A204.1 (cell line): Measurements from ENCODE around the gene FGF3.

Experiments used
- FAIRE-seq: peaks from 2 replicates; lab custom pipeline; 2012; peaks lifted over from hg19 to GRCh38; lab: Jason Lieb, UNC

FGF3 gene

GRCh38 chr11:69843529-69843921 lies 24.3 kb upstream of the FGF3 start:
- FAIRE-seq = no peak

DNA sequence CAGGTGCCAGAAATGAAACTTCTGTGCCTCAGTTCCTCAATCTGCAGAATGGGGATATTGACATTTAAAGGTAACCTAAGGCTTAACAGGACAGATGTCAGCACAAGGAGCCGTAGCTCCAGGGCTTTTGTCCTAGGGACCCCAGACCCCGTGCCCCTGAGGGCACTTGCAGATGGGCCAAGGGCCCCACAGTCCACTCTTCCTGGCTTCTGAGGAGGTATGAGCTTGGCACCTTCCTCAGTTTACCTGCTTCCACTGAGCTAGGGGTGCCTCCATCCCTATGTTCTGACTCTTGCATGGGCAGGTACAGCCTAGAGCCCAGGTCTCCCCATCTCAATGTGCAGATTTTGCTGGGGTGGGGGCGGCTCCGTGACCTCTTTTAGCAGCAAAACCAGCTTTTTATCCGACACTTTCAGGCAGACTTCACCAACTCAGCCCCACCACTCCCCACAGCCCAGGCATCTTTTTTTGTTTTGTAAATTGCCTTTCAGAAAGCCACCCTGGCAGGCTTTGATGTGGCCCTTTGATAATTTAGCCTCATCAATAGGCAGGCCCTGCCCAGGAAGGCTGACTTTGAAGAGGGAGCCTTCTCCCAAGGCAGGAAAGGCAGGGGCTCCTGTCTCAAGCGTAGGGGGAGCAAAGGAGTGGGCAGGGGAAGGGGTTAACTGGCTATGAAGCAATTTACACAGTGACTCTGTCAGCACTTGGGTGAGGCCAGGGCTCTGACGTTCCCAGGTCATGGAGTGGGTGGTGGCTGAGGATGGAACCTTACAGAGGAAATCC lies 23.7 kb upstream of the FGF3 start:
- no peak for FAIRE-seq

DNA sequence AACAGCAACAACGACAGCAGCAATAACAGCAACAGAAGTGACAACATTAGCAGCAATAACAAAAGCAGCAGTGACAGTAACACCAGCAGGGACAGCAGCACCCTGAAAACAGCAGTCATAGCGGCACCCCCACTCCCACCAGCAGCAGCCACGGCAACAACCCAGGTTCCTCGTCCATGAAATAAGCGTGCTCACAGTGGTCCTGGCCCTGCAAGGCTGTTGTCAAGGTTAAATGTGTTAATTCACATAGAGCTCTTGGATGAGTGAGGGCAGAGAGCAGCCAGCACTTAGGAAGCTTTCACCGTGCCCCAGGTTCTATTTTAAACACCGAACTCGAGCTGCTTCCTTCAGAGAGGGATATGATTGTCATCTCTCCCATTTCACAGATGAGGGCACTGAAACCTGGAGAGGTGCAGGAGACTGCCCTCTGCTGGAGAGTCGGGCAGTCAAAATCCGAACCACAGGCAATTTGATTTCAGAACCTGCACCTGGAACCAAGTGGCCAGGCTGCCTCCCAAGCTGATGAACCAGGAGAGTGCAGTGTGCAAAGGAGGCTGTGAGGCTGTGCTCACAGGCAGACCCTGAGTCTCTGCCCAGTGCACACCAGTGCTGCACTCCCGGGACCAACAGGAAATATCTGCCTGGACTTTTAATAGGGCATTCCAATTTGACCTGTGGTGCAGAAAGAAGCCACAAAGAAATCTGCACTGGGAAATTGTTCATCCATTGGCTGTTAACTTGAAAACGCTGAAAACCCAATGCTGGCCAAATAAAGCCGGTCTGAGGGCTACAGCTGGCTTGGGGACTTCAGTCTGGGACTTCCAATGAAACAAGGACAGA lies 22.9 kb upstream of the FGF3 start:
- no peak for FAIRE-seq

DNA sequence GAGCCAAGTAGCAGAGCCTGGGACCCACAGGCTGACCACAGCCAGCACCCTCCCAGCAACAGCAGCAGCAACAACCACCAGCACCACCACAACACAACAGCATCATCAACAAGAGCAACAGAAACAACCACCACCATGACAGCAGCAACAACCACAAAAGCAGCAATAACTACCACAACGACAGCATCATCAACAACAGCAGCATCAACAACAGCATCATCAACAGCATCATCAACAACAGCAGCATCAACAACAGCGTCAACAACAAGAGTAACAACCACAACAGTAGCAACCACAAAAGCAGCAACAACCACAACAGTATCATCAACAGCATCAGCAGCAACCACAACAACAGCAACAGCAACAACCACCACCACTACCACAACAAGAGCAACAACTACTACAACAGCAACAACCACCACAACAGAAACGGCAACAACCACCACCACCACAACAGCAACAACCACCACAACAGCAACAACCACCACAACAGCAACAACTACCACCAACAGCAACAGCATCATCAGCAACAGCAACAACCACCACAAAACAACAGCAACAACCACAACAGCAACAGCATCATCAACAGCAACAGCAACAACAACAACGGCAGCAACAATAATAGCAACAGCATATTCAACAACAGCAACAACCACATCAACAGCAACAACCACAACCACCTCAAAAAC lies 22.1 kb upstream of the FGF3 start:
- FAIRE-seq = no peak

DNA sequence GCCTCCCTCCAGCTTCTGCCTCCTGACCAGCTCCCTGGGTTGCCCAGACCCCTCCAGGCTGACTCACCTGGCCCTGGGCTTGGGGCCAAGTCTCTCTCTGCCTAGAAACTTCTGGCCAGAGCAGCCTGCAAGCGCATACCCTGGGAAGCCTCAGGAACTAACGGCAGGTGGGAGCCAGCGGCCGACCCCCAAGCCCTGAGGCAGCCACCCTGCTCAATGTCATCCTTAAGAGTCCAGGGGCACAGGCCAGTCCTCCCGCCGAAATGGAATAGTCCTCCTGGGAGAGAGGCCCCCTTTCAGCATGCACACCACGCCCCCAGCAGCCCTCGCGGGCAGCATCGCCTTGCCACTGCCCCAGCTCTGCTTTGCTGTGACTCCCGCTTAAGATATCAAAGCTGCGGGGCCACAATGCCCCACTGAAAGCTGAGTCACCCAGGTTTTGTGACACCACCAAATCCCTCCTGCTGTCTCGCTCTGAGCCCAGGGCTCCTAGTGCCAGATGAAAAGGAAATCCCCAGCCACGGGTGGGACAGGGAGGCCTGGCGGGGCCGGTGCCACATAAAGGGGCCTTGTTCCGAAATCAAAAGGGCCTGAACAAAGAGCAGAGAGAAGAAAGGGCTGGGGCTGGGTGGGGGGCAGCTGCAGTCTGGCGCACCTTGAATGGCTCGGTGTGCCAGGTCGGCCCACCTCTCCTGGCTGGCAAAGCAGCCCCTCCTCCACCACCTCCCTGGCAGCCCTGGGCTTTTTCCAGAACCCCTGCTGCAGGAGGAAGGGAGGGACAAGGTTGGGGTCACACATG lies 21.4 kb upstream of the FGF3 start:
- no peak for FAIRE-seq

DNA sequence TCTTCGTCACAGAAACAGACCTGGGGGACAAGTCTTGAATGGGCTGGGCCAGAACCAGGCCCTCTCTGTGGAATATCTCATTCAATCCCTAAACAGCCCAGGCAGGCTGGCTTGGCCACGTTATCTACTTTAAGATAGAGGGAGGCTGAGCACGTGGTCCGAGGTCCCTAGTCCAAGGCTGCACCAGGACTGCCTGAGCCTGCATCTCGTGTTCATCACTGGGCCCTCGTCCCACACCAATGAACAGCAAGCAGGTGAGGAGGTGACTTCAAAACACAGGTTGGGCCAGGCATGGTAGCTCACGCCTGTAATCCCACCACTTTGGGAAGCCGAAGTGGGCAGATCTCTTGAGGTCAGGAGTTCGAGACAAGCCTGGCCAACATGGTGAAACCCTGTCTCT lies 20.3 kb upstream of the FGF3 start:
- FAIRE-seq = no peak

DNA sequence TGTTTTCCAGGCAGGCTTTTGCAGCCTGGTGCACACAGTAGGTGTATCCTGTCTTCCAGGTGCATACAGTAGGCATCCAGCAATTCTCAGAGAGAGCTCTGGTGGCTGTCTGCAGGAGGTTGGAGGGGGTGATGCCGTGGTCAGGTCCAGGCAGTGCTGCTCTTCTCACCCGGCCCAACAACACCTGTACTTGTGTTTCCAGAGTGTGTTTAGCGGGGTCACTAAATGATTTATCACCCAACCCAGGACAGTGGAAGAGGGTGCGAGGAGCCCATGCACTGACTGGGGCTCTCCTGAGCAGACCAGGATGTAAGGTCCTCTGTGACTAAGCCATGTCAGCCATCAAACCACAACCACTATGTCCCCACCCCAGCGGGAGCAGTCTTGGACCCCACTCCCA lies 18.6 kb upstream of the FGF3 start:
- no peak for FAIRE-seq

DNA sequence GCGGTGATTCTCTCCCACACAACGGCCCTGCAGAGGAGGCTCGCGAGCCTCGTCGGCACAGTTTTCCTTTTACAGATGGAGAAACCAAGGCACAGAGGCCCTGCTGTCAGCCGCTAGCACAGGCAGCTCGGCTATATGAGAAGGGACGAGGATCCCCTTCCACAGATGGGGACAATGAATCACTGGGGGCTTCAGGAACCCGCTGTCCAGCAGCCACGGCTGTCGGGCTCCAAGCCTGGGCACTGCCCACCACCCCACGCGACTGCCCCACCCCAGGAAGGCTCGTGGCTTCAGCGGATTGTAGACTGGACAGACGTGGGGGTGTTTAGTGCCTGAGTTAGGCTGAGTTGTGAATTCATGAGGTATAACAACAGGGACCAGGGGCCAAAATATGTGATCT lies 17.2 kb upstream of the FGF3 start:
- no peak for FAIRE-seq

- FAIRE-seq = no peak
Observed at GRCh38 chr11:69834811-69835800, 15.9 kb upstream of the FGF3 start.

DNA sequence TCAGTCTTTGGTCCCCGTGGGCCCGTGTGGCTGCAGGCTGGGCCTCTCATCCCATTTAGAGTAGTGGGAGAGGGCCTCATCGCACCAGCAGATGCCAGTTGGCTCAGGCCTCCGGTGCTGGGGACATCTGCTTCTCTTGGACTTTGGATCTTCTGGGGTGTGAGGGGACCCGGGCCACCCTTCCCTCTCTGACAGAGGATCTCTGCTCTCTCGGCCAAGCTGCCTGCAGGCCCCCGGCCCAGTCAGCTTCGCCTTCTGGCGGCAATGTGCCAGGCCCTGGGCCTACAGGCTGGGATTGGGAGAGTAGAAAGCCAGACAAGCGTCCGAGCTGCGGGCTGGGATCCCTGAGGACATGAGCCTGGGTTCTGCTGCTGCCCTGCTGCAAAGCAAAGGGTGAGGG lies 15.0 kb upstream of the FGF3 start:
- FAIRE-seq = no peak

DNA sequence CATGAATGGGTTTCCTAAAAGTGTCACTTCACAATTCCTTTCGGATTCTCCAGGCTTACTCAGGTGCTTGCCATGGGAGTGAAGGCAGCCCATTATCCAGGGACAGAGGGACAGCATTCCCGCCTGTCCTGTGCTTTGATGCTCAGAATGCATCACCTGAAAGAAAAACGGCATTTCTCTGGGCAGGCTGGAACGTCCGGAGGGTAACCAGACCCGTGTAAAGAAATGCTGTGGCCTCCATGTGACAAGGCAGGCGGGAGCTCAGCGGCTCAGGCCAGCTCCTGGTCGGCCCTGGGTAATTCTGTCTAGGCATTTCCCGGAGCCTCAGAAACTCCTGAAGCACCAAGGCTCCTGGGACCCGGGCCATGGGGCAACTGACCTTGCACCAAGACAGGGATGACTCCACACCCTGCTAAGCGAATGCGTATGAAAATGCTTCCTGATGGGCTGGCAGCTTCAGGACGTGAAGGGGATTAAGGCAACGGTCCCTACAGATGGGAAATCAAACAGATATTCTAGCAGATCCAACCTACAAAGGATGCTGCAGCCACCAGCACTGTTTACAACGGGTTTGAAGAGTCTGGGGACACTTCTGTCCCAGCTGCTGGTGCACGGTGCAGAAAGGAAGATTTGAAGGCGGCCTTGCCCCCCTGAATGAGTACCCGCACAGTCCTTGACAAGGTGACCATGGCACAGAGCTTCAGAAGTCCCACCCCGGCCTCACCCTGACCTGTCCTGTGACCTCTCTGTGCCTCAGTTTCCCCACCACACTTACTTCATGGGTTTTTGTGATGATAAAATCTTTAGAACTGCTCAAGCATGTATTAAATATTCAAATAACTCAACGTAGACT lies 13.6 kb upstream of the FGF3 start:
- no peak for FAIRE-seq

- no peak for FAIRE-seq
Observed at GRCh38 chr11:69831985-69832384, 12.8 kb upstream of the FGF3 start.

DNA sequence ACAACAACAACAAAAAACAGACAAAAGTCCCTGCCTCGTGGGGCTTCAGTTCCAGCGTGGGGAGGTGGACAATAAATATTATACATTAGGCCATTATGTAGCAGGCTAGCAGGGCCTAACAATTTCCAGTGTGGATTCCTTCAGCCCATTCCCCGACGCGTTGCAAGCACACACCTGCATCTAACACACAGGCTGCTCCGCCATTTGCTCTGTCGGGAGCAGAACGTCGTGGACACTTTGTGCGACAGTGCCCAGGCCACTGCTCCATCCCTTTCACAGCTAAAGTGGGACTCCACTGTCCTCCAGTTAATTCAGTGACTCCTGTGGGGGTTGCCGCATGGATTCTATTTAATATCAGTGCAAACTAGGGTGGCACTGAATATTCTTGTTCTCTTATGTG lies 10.9 kb upstream of the FGF3 start:
- FAIRE-seq = no peak

- FAIRE-seq = no peak
Observed at GRCh38 chr11:69828971-69829344, 9.7 kb upstream of the FGF3 start.

- no peak for FAIRE-seq
Observed at GRCh38 chr11:69828276-69828970, 9.2 kb upstream of the FGF3 start.

DNA sequence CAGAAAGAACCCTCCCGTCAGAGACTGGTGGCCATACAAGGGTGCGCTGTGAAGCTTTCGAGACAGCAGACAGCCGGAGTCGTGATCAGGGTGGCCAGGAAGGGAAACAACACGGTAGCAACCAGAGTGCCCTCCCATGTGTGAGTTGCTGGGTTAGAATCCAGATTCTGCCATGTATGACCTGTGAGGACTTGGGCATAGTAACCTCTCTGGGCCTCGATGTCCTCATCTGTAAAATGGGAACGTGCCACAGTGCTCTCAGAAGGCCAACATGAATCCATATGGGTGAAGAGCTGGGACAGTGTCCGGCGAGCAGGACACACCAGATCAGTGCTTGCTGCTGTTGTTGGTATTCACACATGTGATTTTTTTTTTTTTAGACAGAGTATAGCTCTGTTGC lies 7.6 kb upstream of the FGF3 start:
- FAIRE-seq = no peak

DNA sequence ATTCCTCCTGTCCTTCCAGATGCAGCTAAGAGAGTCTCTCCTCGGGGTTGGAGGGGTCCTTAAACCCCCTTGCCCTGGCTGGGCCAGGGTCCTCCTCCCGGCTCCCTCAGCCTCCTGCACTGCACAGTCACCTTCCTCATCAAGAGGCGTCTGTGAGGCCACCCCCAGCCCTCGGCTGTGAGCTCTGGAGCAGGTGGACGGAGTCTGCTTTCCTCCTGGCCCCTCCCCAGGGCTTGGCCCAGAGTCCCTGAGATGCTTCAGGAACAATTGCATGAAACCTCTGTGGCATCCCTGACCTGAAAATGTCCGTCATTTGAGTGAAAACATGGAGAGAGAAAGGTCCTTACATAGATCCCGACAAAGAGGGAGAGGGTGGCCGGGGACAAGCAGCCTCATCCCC lies 6.7 kb upstream of the FGF3 start:
- FAIRE-seq = no peak

DNA sequence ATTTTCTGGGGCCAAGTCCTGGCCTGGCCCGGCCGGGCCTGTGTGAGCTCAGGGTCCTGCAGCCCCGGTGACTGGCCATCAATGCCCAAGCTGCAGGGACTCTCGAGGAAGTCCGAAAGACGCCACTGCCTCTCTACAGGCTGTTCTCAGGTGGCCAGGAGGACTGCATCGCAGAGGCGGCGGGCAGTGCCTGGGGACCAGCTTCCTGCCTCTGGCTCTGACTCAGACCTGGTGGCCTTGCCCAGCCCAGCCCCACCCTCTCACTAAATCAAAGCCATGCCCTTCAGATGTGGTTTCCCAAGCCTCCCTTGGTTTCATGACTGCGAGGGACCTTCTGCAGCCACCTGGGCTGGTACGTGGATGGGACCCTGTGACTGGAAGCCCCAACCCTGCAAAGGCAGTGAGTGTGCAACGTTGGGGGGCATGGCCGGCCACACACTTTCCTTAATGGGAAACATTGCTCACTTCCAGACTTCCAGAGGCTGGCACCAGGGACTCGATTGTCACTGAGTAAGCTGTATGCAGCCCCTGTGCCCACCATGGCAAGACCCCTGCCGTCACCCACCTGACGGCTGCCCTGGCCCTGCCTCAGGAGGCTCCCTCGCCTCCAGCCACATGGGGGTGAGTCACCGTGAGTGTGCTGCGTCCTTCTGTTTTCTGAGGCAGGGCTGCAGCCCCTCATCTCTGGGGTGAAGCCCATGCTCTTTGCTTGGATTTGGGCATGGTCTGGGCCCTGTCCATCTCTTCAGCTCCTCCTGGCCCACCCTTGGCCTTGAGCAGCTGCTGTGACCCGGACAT lies 6.0 kb upstream of the FGF3 start:
- no peak for FAIRE-seq
